ENCODE measurements around the gene OR7A5. TPM values are rescaled to one million over a fixed set of nuclear protein-coding genes. Genes with fewer than 3 reads are reported as not detected.
"Not testable (repeated sequence)": the region's sequence is repeated elsewhere in the genome, so short reads cannot be mapped to it uniquely, and the experiment has no call there.

The OR7A5 gene
- total RNA-seq, 1 experiment from 2014 or later: 0.15 TPM

GRCh38 chr19:14798760-14799159 lies 36.2 kb downstream of the OR7A5 start:
- Histone ChIP-seq H3K9ac (ENCODE audit: low read length) (no peak overlapping the region), H3K4me2 (ENCODE audit: low read depth, low read length, poor library complexity, severe bottlenecking) (no peak overlapping the region), H3K9me2 (replicated peaks; ENCODE audit: insufficient read depth, low read length) (no peaks in the 10 kb centered on the region), H2AFZ (ENCODE audit: low read length) (no peak overlapping the region), H3K4me3 (ENCODE audit: low read length) (no peak overlapping the region), H4K20me1 (ENCODE audit: insufficient read depth, low read depth, low read length) (no peaks in the 10 kb centered on the region), H3K27ac (ENCODE audit: low read length) (no peak overlapping the region), H3K27me3 (ENCODE audit: low read length) (no peaks in the 10 kb centered on the region), H3K79me2 (ENCODE audit: low read length) (no peaks in the 10 kb centered on the region), H3K4me1 (ENCODE audit: low read length) (no peaks in the 10 kb centered on the region), H3K9me3 (ENCODE audit: low read length) (no peaks in the 10 kb centered on the region), H3K36me3 (ENCODE audit: insufficient read depth, low read length) (no peaks in the 10 kb centered on the region)
- DNase-seq: no peak

DNA sequence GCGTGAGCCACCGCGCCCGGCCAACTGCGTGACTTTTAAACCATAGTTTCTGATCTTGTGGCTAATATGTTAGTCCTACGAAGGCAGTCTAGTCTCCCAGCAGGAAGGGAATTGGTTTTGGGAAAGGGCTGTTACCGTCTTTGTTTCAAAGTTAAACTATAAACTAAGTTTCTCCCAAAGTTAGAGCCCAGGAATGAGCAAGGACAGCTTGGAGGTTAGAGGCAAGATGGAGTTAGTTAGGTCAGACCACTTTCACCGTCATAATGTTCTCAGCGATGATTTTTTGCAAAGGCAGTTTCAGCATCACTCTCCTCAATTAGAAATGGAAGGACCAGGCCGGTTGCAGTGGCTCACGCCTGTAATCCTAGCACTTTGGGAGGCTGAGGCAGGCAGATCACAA lies 39.0 kb downstream of the OR7A5 start:
- no peaks in the 10 kb centered on the region for H3K9me3 ChIP-seq (ENCODE audit: low read length)
- H3K4me3 ChIP-seq (ENCODE audit: low read length): no peak overlapping the region
- H3K36me3 ChIP-seq (ENCODE audit: insufficient read depth, low read length): no peaks in the 10 kb centered on the region
- no peaks in the 10 kb centered on the region for H4K20me1 ChIP-seq (ENCODE audit: insufficient read depth, low read depth, low read length)
- no peaks in the 10 kb centered on the region for H3K4me1 ChIP-seq (ENCODE audit: low read length)
- no peaks in the 10 kb centered on the region for H3K27me3 ChIP-seq (ENCODE audit: low read length)
- H3K9ac ChIP-seq (ENCODE audit: low read length): no peak overlapping the region
- H3K27ac ChIP-seq (ENCODE audit: low read length): no peak overlapping the region
- H3K79me2 ChIP-seq (ENCODE audit: low read length): no peaks in the 10 kb centered on the region
- no peaks in the 10 kb centered on the region for H3K9me2 ChIP-seq (replicated peaks; ENCODE audit: insufficient read depth, low read length)
- no peak overlapping the region for H3K4me2 ChIP-seq (ENCODE audit: low read depth, low read length, poor library complexity, severe bottlenecking)
- DNase-seq: no peak
- no peak overlapping the region for H2AFZ ChIP-seq (ENCODE audit: low read length)

DNA sequence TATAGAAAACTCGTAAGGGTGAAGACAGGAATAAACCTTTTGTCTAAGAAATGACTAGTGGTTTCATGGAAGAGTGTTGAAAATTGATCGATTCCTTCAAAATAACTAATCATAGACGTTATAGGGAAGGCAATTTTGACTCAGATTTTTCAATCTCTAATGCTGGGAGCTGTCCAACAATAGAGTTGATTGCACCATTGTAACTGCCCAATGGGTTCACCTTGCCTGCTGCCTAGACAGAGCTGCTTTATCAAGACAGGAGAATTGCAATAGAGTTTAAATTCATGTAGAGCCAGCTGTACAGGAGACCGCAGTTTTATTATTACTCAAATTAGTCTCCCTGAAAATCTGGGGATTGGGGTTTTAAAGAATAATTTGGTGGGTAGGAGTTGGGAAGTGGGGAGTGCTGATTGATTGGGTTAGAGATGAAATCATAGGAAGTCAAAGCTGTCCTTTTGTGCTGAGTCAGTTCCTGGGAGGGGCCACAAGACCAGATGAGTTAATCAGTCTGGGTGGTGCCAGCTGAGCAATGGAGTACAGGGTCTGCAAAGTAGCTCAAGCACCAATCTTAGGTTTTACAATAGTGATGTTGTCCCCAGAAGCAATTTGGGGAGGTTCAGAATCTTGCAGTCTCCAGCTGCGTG lies 39.8 kb downstream of the OR7A5 start:
- no peaks in the 10 kb centered on the region for H3K36me3 ChIP-seq (ENCODE audit: insufficient read depth, low read length)
- H3K4me2 ChIP-seq (ENCODE audit: low read depth, low read length, poor library complexity, severe bottlenecking): no peak overlapping the region
- H3K9me3 ChIP-seq (ENCODE audit: low read length): no peaks in the 10 kb centered on the region
- no peak overlapping the region for H3K4me3 ChIP-seq (ENCODE audit: low read length)
- DNase-seq: no peak
- H4K20me1 ChIP-seq (ENCODE audit: insufficient read depth, low read depth, low read length): no peaks in the 10 kb centered on the region
- no peaks in the 10 kb centered on the region for H3K9me2 ChIP-seq (replicated peaks; ENCODE audit: insufficient read depth, low read length)
- no peaks in the 10 kb centered on the region for H3K27me3 ChIP-seq (ENCODE audit: low read length)
- no peak overlapping the region for H2AFZ ChIP-seq (ENCODE audit: low read length)
- H3K4me1 ChIP-seq (ENCODE audit: low read length): no peaks in the 10 kb centered on the region
- H3K27ac ChIP-seq (ENCODE audit: low read length): no peak overlapping the region
- H3K79me2 ChIP-seq (ENCODE audit: low read length): no peaks in the 10 kb centered on the region
- H3K9ac ChIP-seq (ENCODE audit: low read length): no peak overlapping the region

DNA sequence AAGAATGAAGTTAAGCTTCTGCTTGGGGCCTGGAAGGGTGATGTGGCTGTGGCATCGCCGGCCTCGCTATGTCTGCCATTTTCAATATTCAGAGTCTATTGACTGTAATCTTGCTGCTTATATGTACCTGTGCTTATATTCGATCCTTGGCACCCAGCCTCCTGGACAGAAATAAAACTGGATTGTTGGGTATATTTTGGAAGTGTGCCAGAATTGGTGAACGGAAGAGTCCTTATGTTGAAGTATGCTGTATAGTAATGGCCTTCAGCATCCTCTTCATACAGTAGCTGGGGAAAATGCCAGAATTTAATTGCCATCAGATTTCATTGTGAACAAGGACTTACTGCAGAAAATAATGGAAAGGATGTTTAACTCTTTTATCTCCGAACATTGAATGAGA lies 42.7 kb downstream of the OR7A5 start:
- not testable (repeated sequence) for H3K9ac ChIP-seq (ENCODE audit: low read length); H2AFZ ChIP-seq (ENCODE audit: low read length)

GRCh38 chr19:14786421-14786851 lies 48.5 kb downstream of the OR7A5 start:
- no peak overlapping the region for H3K4me3 ChIP-seq (ENCODE audit: low read length)
- H3K79me2 ChIP-seq (ENCODE audit: low read length): no peaks in the 10 kb centered on the region
- H3K9ac ChIP-seq (ENCODE audit: low read length): no peak overlapping the region
- H3K4me2 ChIP-seq (ENCODE audit: low read depth, low read length, poor library complexity, severe bottlenecking): no peak overlapping the region
- no peaks in the 10 kb centered on the region for H3K9me3 ChIP-seq (ENCODE audit: low read length)
- H4K20me1 ChIP-seq (ENCODE audit: insufficient read depth, low read depth, low read length): no peaks in the 10 kb centered on the region
- H3K9me2 ChIP-seq (replicated peaks; ENCODE audit: insufficient read depth, low read length): no peaks in the 10 kb centered on the region
- no peaks in the 10 kb centered on the region for H3K27me3 ChIP-seq (ENCODE audit: low read length)
- H3K4me1 ChIP-seq (ENCODE audit: low read length): no peaks in the 10 kb centered on the region
- H3K27ac ChIP-seq (ENCODE audit: low read length): no peak overlapping the region
- H3K36me3 ChIP-seq (ENCODE audit: insufficient read depth, low read length): no peaks in the 10 kb centered on the region
- DNase-seq: peak; percentile 73
- no peak overlapping the region for H2AFZ ChIP-seq (ENCODE audit: low read length)

More for the DNA sequence above, 42.7 kb downstream of the OR7A5 start:
- not testable (repeated sequence) for DNase-seq; H3K4me3 ChIP-seq (ENCODE audit: low read length); H3K9me3 ChIP-seq (ENCODE audit: low read length); H3K27me3 ChIP-seq (ENCODE audit: low read length); H3K36me3 ChIP-seq (ENCODE audit: insufficient read depth, low read length); H3K9me2 ChIP-seq (replicated peaks; ENCODE audit: insufficient read depth, low read length); H3K27ac ChIP-seq (ENCODE audit: low read length); H3K4me1 ChIP-seq (ENCODE audit: low read length); H3K4me2 ChIP-seq (ENCODE audit: low read depth, low read length, poor library complexity, severe bottlenecking); H3K79me2 ChIP-seq (ENCODE audit: low read length); H4K20me1 ChIP-seq (ENCODE audit: insufficient read depth, low read depth, low read length)

GRCh38 chr19:14785102-14785793 lies 49.7 kb downstream of the OR7A5 start:
- not testable (repeated sequence) for H2AFZ ChIP-seq (ENCODE audit: low read length); H3K4me3 ChIP-seq (ENCODE audit: low read length); H3K9me2 ChIP-seq (replicated peaks; ENCODE audit: insufficient read depth, low read length); H3K36me3 ChIP-seq (ENCODE audit: insufficient read depth, low read length); DNase-seq; H3K27me3 ChIP-seq (ENCODE audit: low read length); H4K20me1 ChIP-seq (ENCODE audit: insufficient read depth, low read depth, low read length); H3K9ac ChIP-seq (ENCODE audit: low read length); H3K4me1 ChIP-seq (ENCODE audit: low read length); H3K27ac ChIP-seq (ENCODE audit: low read length); H3K4me2 ChIP-seq (ENCODE audit: low read depth, low read length, poor library complexity, severe bottlenecking); H3K79me2 ChIP-seq (ENCODE audit: low read length); H3K9me3 ChIP-seq (ENCODE audit: low read length)

DNA sequence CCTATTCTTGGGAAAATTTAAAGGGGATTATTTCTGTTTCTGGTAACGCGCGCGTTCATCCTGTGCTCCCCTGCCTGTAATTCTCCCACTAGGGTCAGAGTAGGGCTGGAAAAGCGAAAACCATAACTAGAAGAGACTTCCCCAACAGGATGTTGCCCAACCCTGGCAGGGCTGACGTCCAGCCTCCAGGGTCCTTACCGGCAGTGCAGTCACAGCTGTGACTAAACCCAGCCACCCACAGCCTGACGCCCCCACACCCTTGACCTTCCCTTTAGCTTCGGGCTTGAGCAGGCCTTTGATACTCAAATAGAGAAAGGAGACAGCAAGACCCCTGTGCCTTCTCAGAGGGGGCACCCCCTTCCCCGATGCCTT lies 50.3 kb downstream of the OR7A5 start:
- not testable (repeated sequence) for DNase-seq; H3K36me3 ChIP-seq (ENCODE audit: insufficient read depth, low read length); H3K27ac ChIP-seq (ENCODE audit: low read length); H3K27me3 ChIP-seq (ENCODE audit: low read length); H3K9me3 ChIP-seq (ENCODE audit: low read length); H3K4me1 ChIP-seq (ENCODE audit: low read length); H3K9me2 ChIP-seq (replicated peaks; ENCODE audit: insufficient read depth, low read length); H3K79me2 ChIP-seq (ENCODE audit: low read length); H2AFZ ChIP-seq (ENCODE audit: low read length); H4K20me1 ChIP-seq (ENCODE audit: insufficient read depth, low read depth, low read length); H3K9ac ChIP-seq (ENCODE audit: low read length); H3K4me2 ChIP-seq (ENCODE audit: low read depth, low read length, poor library complexity, severe bottlenecking); H3K4me3 ChIP-seq (ENCODE audit: low read length)

DNA sequence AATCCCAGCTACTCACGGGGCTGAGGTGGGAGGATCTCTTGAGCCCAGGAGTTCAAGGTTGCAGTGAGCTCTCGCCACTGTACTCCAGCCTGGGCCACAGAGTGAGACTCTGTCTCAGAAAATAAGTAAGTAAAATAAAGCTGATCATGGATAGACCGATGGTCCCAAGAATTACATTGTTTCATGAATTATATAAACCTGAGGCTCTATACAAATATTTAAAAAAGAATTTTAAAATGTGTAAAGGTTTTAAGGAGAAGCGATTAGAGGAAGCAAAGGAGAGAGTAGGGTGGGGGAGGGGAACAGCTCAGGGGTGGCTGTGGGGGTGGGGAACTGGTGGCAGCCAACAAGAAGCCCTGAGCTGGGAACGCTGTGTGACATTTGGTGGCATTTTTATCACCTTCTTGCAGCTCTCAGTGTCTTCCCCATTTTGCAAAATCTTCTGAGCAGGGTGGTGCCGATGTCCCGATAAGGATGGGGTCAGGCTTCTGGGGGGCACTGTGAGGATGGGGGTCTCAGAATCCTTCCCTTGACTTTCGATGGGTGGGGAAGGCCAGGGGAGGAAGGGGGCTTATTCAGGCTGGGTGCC lies 51.5 kb downstream of the OR7A5 start:
- not testable (repeated sequence) for H3K9me2 ChIP-seq (replicated peaks; ENCODE audit: insufficient read depth, low read length); H4K20me1 ChIP-seq (ENCODE audit: insufficient read depth, low read depth, low read length); H3K4me2 ChIP-seq (ENCODE audit: low read depth, low read length, poor library complexity, severe bottlenecking); H3K36me3 ChIP-seq (ENCODE audit: insufficient read depth, low read length); H3K4me3 ChIP-seq (ENCODE audit: low read length); H3K9me3 ChIP-seq (ENCODE audit: low read length); DNase-seq; H3K27me3 ChIP-seq (ENCODE audit: low read length); H3K79me2 ChIP-seq (ENCODE audit: low read length); H2AFZ ChIP-seq (ENCODE audit: low read length); H3K9ac ChIP-seq (ENCODE audit: low read length); H3K27ac ChIP-seq (ENCODE audit: low read length); H3K4me1 ChIP-seq (ENCODE audit: low read length)
